Bronchial epithelial cell (primary cell): ENCODE measurements around the gene PCSK2. TPM values are rescaled to one million over a fixed set of nuclear protein-coding genes. Genes with fewer than 3 reads are reported as not detected.

ENCODE experiments used
- DNase-seq: peaks from one replicate; pipeline ENCODE4 v3.0.0-alpha.2; 2010; ENCODE audit warnings: low read depth
- FAIRE-seq: peaks from 2 replicates; lab custom pipeline; 2011; peaks lifted over from hg19 to GRCh38; lab: Jason Lieb, UNC
- H3K27me3 ChIP-seq: 2 replicates; pipeline ENCODE4 v1.5.1; 2011; ENCODE audit warnings: low read length; ENCODE audit not compliant: control insufficient read depth, insufficient read depth
- H3K36me3 ChIP-seq: 2 replicates; pipeline ENCODE4 v1.5.1; 2011; ENCODE audit warnings: low read length; ENCODE audit not compliant: control insufficient read depth, insufficient read depth
- H3K4me3 ChIP-seq: 2 replicates; pipeline ENCODE4 v1.5.1; 2011; ENCODE audit warnings: mild to moderate bottlenecking, low read depth, low read length, control low read depth
- total RNA-seq: library from RNA; depleted of rRNA; stranded (reverse); fragments of >200 nt; gene quantifications from 2 replicates; pipeline ENCODE4 v1.2.1, GENCODE V29; 2014
- TF ChIP-seq, protein P1 (sequence below): IDR thresholded peaks from 2 replicates; pipeline ENCODE4 v1.5.1; 2011; ENCODE audit warnings: mild to moderate bottlenecking, moderate library complexity, low read length, control low read depth, inconsistent platforms; ENCODE audit not compliant: insufficient read depth, severe bottlenecking

PCSK2 gene
- total RNA-seq, 1 donor from 2014 or later, result not detected

DNA sequence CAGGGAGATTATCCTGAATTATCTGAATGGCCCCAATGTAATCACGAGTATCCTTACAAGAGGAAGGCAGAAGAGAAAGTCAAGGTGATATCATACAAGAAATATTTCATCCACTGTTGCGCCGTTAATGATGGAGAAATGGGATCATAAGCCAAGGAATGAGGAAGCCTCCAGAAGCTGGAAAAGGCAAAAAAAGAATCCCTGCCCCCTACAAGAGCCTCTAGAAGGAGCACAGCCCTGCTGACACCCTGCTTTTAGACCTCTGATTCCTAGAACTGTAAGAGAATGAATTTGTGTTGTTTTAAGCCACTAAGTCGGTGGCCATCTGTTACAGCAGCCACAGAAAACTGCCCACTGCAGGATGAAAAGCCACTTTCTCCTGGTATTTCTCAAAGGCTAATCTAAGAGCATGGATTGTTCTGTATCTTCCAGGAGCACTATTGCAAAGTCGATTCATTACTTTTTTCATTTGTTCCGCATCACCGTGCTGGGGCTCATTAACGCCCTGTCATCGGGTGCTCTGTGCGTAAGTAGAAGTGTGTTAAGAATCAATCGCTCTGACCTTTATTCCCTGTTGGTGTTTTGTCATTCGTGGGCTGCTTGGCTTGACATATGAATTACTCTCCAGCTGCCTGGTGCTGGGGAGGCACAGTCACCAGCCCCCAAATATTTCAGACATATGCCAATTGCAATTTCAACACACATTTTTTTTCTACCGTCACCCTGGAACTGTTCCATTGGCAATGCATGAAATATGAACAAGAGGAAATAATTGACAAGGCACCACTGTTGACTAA, 117.0 kb downstream of the PCSK2 start:
- no peaks in the 10 kb centered on the region for H3K36me3 ChIP-seq
- FAIRE-seq, result peak; percentile 52
- H3K4me3 ChIP-seq, result no peak overlapping the region
- DNase-seq, result no peak
- no peaks in the 10 kb centered on the region for H3K27me3 ChIP-seq
- TF ChIP-seq, protein P1, sequence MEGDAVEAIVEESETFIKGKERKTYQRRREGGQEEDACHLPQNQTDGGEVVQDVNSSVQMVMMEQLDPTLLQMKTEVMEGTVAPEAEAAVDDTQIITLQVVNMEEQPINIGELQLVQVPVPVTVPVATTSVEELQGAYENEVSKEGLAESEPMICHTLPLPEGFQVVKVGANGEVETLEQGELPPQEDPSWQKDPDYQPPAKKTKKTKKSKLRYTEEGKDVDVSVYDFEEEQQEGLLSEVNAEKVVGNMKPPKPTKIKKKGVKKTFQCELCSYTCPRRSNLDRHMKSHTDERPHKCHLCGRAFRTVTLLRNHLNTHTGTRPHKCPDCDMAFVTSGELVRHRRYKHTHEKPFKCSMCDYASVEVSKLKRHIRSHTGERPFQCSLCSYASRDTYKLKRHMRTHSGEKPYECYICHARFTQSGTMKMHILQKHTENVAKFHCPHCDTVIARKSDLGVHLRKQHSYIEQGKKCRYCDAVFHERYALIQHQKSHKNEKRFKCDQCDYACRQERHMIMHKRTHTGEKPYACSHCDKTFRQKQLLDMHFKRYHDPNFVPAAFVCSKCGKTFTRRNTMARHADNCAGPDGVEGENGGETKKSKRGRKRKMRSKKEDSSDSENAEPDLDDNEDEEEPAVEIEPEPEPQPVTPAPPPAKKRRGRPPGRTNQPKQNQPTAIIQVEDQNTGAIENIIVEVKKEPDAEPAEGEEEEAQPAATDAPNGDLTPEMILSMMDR, result no peak

DNA sequence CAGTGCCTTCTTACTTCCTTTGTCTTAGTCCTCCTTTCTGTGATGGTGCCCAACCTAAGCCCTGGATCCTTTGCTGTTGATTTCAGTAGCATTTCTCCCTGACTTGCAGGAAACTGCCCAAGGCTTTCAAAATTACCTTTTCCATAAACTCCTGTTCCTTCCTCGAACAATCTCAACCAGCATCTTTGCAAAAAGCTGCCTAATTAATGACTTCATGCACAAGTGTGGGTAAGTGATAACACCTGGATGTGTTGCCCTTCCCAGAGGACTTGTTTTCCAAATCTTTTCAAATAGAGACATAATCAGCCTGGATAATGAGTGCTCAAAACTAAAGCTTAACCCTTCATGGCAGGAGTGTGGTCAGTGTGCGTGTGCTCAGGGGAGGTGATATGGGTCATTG, 118.0 kb downstream of the PCSK2 start:
- no peaks in the 10 kb centered on the region for H3K36me3 ChIP-seq
- no peak for DNase-seq
- no peaks in the 10 kb centered on the region for H3K27me3 ChIP-seq
- no peak overlapping the region for H3K4me3 ChIP-seq
- TF ChIP-seq, protein P1, result no peak
- FAIRE-seq, result no peak

DNA sequence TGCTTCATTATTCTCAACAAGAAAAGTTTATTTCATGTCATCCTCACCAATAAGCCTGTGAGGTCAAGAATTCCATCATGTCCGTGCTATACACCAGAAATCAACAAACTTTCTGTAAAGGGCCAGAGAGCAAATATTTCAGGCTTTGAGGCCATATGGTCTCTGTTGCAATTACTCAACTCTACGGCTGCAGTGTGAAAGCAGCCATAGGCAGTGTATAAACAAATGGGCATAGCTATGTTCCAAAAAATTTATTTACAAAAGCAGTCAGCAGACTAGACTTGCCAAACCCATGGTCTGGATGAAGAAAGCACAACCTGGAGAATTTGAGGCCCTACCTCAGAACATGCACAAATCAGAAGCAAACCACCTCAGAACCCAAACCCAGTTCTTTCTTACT, 118.5 kb downstream of the PCSK2 start:
- TF ChIP-seq, protein P1, result no peak
- Histone ChIP-seq H3K27me3 (no peaks in the 10 kb centered on the region), H3K36me3 (no peaks in the 10 kb centered on the region), H3K4me3 (no peak overlapping the region)
- DNase-seq (no peak), FAIRE-seq (no peak)

DNA sequence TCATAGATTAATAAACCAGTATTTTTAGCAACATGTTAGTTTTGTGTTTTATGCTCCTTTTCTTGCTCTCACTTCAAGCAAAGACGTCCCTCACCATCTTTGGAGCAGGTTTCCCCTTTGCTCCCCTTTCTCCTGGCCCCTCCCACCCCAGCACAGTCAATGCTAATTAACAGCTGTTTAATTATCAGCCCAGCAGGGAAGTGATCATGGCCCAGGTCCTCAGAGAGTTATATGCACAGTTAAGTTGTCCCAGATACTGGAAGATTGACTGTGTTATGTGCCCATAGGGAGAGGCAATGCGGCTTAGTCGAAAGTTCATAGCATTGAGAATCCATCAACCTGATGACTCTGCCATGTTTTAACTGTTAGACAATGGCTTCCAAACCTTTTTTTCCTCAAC, 123.5 kb downstream of the PCSK2 start:
- DNase-seq (no peak), FAIRE-seq (no peak)
- TF ChIP-seq, protein P1, result no peak
- no peaks in the 10 kb centered on the region for H3K27me3 ChIP-seq
- H3K4me3 ChIP-seq, result no peak overlapping the region
- H3K36me3 ChIP-seq, result no peaks in the 10 kb centered on the region

DNA sequence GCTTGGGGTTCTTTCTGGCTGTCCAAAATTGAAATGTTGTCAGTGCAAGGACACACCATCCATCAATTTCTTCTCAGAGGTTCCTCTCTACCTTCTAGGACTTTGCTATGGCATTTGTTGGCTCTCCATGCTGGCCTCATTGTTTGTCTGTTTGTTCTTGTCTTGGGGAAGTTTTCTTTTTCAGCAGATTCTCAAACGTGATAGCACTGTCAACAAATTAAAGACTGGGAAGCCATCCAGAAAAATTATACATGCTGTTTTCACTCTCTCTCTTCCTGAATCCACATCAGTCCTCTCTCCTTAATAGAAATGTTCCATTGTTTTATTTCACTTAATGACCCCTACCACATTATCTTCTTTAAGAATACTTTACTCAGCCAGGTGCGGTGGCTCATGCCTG, 130.4 kb downstream of the PCSK2 start:
- TF ChIP-seq, protein P1, result no peak
- Histone ChIP-seq H3K27me3 (no peaks in the 10 kb centered on the region), H3K4me3 (no peak overlapping the region), H3K36me3 (no peaks in the 10 kb centered on the region)
- DNase-seq, result no peak
- FAIRE-seq, result no peak

DNA sequence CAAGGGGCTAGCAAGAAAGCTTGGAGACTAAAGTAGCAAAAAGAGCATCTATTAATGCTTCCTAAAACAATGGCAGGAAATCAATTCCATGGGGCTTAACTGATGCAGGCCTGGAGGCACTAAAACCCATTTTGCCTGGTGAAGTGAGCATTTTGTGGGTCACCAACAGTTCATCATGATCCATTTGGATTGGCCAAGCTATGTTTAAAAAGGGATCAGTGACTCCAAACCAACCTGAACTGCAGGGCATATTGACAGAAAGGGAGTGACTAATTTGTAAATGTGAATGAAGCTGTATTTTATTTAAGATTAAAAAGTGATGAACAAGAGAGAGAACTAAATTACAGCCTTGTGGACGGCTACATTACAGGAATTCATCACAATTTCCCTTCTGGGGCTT, 132.0 kb downstream of the PCSK2 start:
- no peak for FAIRE-seq
- DNase-seq, result no peak
- H3K36me3 ChIP-seq, result no peaks in the 10 kb centered on the region
- H3K4me3 ChIP-seq, result no peak overlapping the region
- TF ChIP-seq, protein P1, result no peak
- no peaks in the 10 kb centered on the region for H3K27me3 ChIP-seq
